ENCODE results near the gene UQCR11. TPM values are rescaled to one million over a fixed set of nuclear protein-coding genes. Genes with fewer than 3 reads are reported as not detected.
A peak's percentile ranks its signal among the peaks of the same experiment; 100 is the strongest.

UQCR11 gene
- total and polyA plus RNA-seq, 5 donors from 2014 or later, result 126 to 819 (median 574) TPM

DNA sequence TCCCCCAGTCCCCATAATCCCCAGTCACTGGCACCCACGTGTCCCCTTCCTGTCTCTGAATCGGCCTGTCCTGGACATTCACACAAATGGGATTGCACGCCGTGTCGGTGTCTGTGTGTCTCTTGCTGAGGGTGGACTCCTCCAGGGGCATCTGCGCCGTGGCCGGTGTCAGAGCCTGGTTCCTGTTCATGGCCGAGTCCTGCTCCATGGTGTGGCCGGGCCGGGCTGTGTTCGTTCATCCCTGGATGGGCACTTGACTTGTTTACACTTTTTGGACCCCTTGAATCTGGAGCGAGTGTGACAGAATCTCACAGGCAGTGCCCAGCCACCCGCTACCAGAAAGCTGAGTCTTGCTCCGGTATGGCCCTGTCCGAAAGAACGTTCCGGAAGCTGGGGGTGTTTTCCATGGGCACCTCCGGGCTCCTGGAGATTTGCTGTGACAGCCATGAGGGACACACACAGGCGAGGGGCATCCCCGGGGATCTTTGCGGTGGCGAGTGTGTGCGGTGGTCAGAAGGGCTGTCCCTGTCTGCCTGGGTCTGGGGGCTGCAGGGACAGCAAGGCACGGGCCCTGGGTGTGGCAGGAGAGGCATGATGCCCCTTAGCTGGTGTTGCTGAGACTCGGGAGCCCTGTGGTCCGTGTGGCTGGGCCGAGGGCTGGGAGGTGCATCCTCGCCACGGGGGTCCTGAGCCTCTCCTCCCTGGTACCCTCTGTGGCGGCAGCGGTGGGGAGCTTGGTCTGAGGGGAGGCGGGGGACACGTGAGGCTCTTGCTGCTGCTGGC is 30.7 kb downstream of the UQCR11 start:
- H3K4me1 Mint-ChIP-seq, result peaks cover 0 to 4% (median 1%) of the 10 kb centered on the region in 4 donors
- H3K9me3 Mint-ChIP-seq, result peaks cover 0 to 2% (median 0%) of the 10 kb centered on the region in 7 donors
- peaks cover 10% of the 10 kb centered on the region for H3K27me3 Mint-ChIP-seq
- H3K9me3 ChIP-seq (ENCODE audit: control insufficient read depth in 2 of 2, low read length in 2 of 2), result no peaks in the 10 kb centered on the region
- DNase-seq (no peak), ATAC-seq (ENCODE audit: low read depth in 2 of 2) (no peak)
- peaks cover 3% of the 10 kb centered on the region for H3K36me3 Mint-ChIP-seq
- H3K27ac ChIP-seq (ENCODE audit: insufficient read depth, low read length, poor library complexity, severe bottlenecking), result no peak overlapping the region
- H3K27ac Mint-ChIP-seq, result peak overlapping the region in 1 of 3 donors; percentile 7
- H3K36me3 ChIP-seq (ENCODE audit: control insufficient read depth, insufficient read depth, low read length), result peaks cover 3% of the 10 kb centered on the region
- no peaks in the 10 kb centered on the region for H3K27me3 ChIP-seq (ENCODE audit: control insufficient read depth, insufficient read depth, low read length)
- no peak overlapping the region for H3K4me3 ChIP-seq (ENCODE audit: low read depth, low read length)
- no peaks in the 10 kb centered on the region for H3K4me1 ChIP-seq (ENCODE audit: control insufficient read depth, insufficient read depth, low read length, poor library complexity, severe bottlenecking)
- no peak overlapping the region for H3K4me3 Mint-ChIP-seq

DNA sequence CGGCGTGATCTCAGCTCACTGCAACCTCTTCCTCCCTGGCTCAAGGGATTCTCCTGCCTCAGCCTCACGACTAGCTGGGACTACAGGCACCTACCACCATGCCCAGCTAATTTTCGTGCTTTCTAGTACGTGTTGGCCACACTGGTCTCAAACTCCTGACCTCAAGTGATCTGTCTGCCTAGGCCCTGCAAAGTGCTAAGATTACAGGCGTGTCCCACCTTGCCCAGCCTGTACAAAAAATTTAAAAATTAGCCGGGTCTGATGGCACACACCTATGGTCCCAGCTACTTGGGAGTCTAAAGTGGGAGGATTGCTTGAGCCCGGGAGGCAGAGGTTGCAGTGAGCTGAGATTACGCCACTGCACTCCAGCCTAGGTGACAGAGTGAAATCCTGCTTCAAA is 32.5 kb downstream of the UQCR11 start:
- no peak for ATAC-seq (ENCODE audit: low read depth in 2 of 2)

DNA sequence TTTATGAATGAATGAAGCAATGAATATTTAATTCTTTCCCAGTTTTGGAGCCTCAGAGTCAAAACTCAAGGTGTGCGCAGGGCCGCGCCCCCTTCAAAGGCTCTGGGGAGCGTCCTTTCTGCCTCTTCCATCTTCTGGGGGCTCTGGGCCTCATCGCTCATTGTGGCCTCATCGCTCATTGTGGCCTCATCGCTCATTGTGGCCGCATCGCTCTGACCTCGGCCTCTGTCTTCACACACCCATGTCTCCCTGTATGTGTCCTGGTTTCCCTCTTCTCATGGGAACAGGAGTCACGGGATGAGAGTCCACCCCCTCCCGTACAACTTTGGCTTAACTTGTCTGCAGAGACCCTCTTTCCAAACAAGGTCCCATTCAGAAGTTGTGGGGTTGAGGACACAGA is 33.9 kb downstream of the UQCR11 start:
- Mint-ChIP-seq H3K27me3 (peaks cover 18% of the 10 kb centered on the region), H3K4me1 (peaks cover 0 to 2% (median 1%) of the 10 kb centered on the region in 4 donors), H3K4me3 (peak overlapping the region in 2 of 4 donors; percentile 15 to 52), H3K27ac (peak overlapping the region in 1 of 3 donors; percentile 69), H3K36me3 (peaks cover 3% of the 10 kb centered on the region), H3K9me3 (peaks cover 0 to 2% (median 0%) of the 10 kb centered on the region in 7 donors)
- H3K9me3 ChIP-seq (ENCODE audit: control insufficient read depth in 2 of 2, low read length in 2 of 2), result no peaks in the 10 kb centered on the region
- H3K27ac ChIP-seq (ENCODE audit: insufficient read depth, low read length, poor library complexity, severe bottlenecking), result no peak overlapping the region
- ATAC-seq (ENCODE audit: low read depth in 2 of 2) (no peak), DNase-seq (no peak)
- no peaks in the 10 kb centered on the region for H3K36me3 ChIP-seq (ENCODE audit: control insufficient read depth, insufficient read depth, low read length)
- no peaks in the 10 kb centered on the region for H3K27me3 ChIP-seq (ENCODE audit: control insufficient read depth, insufficient read depth, low read length)
- peaks cover 9% of the 10 kb centered on the region for H3K4me1 ChIP-seq (ENCODE audit: control insufficient read depth, insufficient read depth, low read length, poor library complexity, severe bottlenecking)
- no peak overlapping the region for H3K4me3 ChIP-seq (ENCODE audit: low read depth, low read length)

More for the DNA sequence above, 32.5 kb downstream of the UQCR11 start:
- Mint-ChIP-seq H3K27ac (no peak overlapping the region), H3K4me3 (no peak overlapping the region), H3K4me1 (peaks cover 0 to 4% (median 1%) of the 10 kb centered on the region in 4 donors), H3K9me3 (peaks cover 0 to 2% (median 0%) of the 10 kb centered on the region in 7 donors), H3K27me3 (peaks cover 18% of the 10 kb centered on the region), H3K36me3 (peaks cover 3% of the 10 kb centered on the region)
- no peak for DNase-seq
- H3K27ac ChIP-seq (ENCODE audit: insufficient read depth, low read length, poor library complexity, severe bottlenecking), result no peak overlapping the region
- H3K4me3 ChIP-seq (ENCODE audit: low read depth, low read length), result no peak overlapping the region
- H3K4me1 ChIP-seq (ENCODE audit: control insufficient read depth, insufficient read depth, low read length, poor library complexity, severe bottlenecking), result peaks cover 5% of the 10 kb centered on the region
- H3K27me3 ChIP-seq (ENCODE audit: control insufficient read depth, insufficient read depth, low read length), result no peaks in the 10 kb centered on the region
- no peaks in the 10 kb centered on the region for H3K9me3 ChIP-seq (ENCODE audit: control insufficient read depth in 2 of 2, low read length in 2 of 2)
- H3K36me3 ChIP-seq (ENCODE audit: control insufficient read depth, insufficient read depth, low read length), result no peaks in the 10 kb centered on the region

DNA sequence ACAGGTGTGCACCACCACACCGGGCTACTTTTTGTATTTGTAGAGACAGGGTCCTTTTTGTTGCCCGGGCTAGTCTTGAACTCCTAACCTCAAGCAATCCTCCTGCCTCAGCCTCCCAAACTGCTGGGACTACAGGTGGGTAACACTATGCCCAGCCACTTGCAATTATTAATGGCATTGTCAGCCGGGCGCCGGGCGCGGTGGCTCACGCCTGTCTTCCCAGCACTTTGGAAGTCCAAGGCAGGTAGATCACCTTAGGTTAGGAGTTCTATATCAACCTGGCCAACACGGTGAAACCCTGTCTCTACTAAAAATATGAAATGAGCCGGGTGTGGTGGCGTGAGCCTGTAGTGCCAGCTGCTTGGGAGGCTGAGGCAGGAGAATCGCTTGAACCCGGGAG is 34.4 kb downstream of the UQCR11 start:
- peak overlapping the region in 2 of 3 donors; percentile 65 to 69 for H3K27ac Mint-ChIP-seq
- Histone ChIP-seq H3K4me1 (ENCODE audit: control insufficient read depth, insufficient read depth, low read length, poor library complexity, severe bottlenecking) (peaks cover 9% of the 10 kb centered on the region), H3K27me3 (ENCODE audit: control insufficient read depth, insufficient read depth, low read length) (no peaks in the 10 kb centered on the region), H3K27ac (ENCODE audit: insufficient read depth, low read length, poor library complexity, severe bottlenecking) (no peak overlapping the region), H3K4me3 (ENCODE audit: low read depth, low read length) (no peak overlapping the region), H3K36me3 (ENCODE audit: control insufficient read depth, insufficient read depth, low read length) (no peaks in the 10 kb centered on the region), H3K9me3 (ENCODE audit: control insufficient read depth in 2 of 2, low read length in 2 of 2) (no peaks in the 10 kb centered on the region)
- peaks cover 0 to 2% (median under 1%) of the 10 kb centered on the region in 4 donors for H3K4me1 Mint-ChIP-seq
- H3K36me3 Mint-ChIP-seq, result peaks cover 2% of the 10 kb centered on the region
- peak overlapping the region in 1 of 4 donors; percentile 76 for H3K4me3 Mint-ChIP-seq
- DNase-seq (no peak), ATAC-seq (ENCODE audit: low read depth in 2 of 2) (no peak)
- H3K27me3 Mint-ChIP-seq, result peaks cover 18% of the 10 kb centered on the region
- H3K9me3 Mint-ChIP-seq, result peaks cover 0 to 2% (median 0%) of the 10 kb centered on the region in 7 donors

DNA sequence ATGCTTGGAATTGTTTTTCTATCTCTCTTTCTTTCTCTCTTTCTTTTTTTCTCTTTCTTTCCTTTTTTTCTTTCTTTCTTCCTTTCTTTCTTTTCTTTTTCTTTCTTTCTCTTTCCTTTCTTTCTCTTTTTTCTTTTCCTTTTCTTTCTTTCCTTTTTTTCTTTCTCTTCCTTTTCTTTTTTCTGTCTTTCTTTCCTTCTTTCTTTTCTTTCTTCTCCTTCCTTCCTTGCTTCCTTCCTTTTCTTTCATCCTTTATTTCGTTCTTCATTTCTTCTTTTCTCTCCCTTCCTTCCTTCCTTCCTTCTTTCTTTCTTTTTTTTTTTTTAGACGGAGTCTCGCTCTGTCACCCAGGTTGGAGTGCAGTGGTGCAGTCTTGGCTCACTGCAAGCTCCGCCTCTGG is 35.3 kb downstream of the UQCR11 start:
- no peaks in the 10 kb centered on the region for H3K27me3 ChIP-seq (ENCODE audit: control insufficient read depth, insufficient read depth, low read length)
- Mint-ChIP-seq H3K9me3 (peaks cover 0 to 2% (median 0%) of the 10 kb centered on the region in 7 donors), H3K4me1 (peaks cover 0 to 2% (median under 1%) of the 10 kb centered on the region in 4 donors), H3K36me3 (no peaks in the 10 kb centered on the region), H3K4me3 (peak overlapping the region in 3 of 4 donors; percentile 61 to 77 (median 76)), H3K27me3 (peaks cover 18% of the 10 kb centered on the region), H3K27ac (peak overlapping the region in 2 of 3 donors; percentile 55 to 69)
- no peak for DNase-seq
- no peak for ATAC-seq (ENCODE audit: low read depth in 2 of 2)
- peaks cover 9% of the 10 kb centered on the region for H3K4me1 ChIP-seq (ENCODE audit: control insufficient read depth, insufficient read depth, low read length, poor library complexity, severe bottlenecking)
- H3K36me3 ChIP-seq (ENCODE audit: control insufficient read depth, insufficient read depth, low read length), result no peaks in the 10 kb centered on the region
- H3K27ac ChIP-seq (ENCODE audit: insufficient read depth, low read length, poor library complexity, severe bottlenecking), result no peak overlapping the region
- H3K9me3 ChIP-seq (ENCODE audit: control insufficient read depth in 2 of 2, low read length in 2 of 2), result no peaks in the 10 kb centered on the region
- H3K4me3 ChIP-seq (ENCODE audit: low read depth, low read length), result no peak overlapping the region

DNA sequence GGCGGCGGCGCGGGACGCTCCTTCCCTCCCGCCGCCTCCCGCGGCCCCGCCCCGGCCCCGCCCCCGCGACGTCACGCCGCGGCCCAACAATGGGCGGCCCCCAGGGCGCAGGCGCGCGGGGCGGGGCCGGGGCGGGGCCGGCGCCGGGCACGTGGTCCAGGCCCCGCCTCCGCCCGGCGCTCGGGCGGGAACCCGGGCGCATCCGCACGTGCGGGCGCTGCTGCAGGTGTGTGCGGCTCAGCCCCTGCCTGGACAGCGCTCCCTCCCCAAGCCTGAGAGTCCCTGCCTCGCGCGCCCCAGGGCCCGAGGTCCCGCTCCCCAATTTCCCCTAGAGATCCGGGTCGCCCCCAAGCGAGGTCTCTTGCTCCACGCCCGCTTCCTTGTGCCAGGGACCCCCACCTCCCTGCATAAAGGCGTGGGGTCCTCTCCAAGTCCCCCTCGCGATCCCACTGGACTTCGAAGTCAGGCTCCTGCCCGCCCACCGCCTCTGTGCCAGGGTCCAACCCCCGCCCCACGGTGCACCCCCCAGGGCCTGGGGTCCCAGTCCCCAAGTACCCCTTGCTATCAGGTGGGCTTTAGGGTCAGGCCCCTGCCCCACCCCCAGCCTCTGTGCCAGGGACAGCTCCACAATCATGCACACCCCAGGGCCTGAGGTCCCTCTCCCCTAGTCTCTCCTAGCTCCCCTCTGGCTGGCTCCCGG is 36.8 kb downstream of the UQCR11 start, which contains the start of gene MEX3D:
Gene MEX3D (minus strand): TSS at position 6 of the 700 bp plus-strand sequence. CDS start 267 bp downstream, outside the sequence.
- Mint-ChIP-seq H3K27me3 (peaks cover 22% of the 10 kb centered on the region), H3K9me3 (peaks cover 0 to 2% (median 0%) of the 10 kb centered on the region in 7 donors), H3K4me3 (peak within 1 kb of the TSS; percentile 38 to 61 (median 46)), H3K4me1 (peaks cover 0 to 2% (median under 1%) of the 10 kb centered on the region in 4 donors), H3K36me3 (no peaks in the 10 kb centered on the region), H3K27ac (no peak within 1 kb of the TSS)
- Histone ChIP-seq H3K27me3 (ENCODE audit: control insufficient read depth, insufficient read depth, low read length) (no peaks in the 10 kb centered on the region), H3K4me3 (ENCODE audit: low read depth, low read length) (no peak within 1 kb of the TSS), H3K9me3 (ENCODE audit: control insufficient read depth in 2 of 2, low read length in 2 of 2) (no peaks in the 10 kb centered on the region), H3K27ac (ENCODE audit: insufficient read depth, low read length, poor library complexity, severe bottlenecking) (no peak within 1 kb of the TSS), H3K4me1 (ENCODE audit: control insufficient read depth, insufficient read depth, low read length, poor library complexity, severe bottlenecking) (peaks cover 9% of the 10 kb centered on the region), H3K36me3 (ENCODE audit: control insufficient read depth, insufficient read depth, low read length) (no peaks in the 10 kb centered on the region)
- peak; percentile 85 to 89 for ATAC-seq (ENCODE audit: low read depth in 2 of 2)
- peak; percentile 73 to 81 (median 79) for DNase-seq

DNA sequence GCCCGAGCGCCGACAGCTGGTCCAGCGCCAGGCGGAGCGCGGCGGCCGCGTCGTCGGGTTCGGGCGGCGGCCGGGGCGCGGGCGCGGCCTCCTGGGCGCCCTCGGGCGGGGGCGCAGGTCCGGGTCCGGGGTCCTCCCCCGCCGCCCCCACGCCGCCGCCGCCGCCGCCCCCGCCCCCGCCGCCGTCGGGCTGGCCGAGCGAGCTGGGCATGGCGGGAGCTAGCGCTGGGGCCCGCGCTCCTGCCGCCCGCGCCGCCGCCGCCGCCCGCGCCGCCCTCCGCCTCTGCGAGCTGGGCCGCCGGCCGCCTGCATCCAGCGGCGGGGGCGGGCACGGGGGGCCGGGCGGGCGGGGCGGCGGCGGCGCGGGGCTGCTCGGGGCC is 37.4 kb downstream of the UQCR11 start:
- DNase-seq (no peak), ATAC-seq (ENCODE audit: low read depth in 2 of 2) (peak in 1 of 2 donors; percentile 10)
- Mint-ChIP-seq H3K27ac (no peak overlapping the region), H3K27me3 (peaks cover 22% of the 10 kb centered on the region), H3K4me3 (no peak overlapping the region), H3K4me1 (peaks cover 0 to 2% (median 0%) of the 10 kb centered on the region in 4 donors), H3K9me3 (peaks cover 0 to 2% (median 0%) of the 10 kb centered on the region in 7 donors), H3K36me3 (no peaks in the 10 kb centered on the region)
- H3K4me3 ChIP-seq (ENCODE audit: low read depth, low read length), result no peak overlapping the region
- no peak overlapping the region for H3K27ac ChIP-seq (ENCODE audit: insufficient read depth, low read length, poor library complexity, severe bottlenecking)
- no peaks in the 10 kb centered on the region for H3K36me3 ChIP-seq (ENCODE audit: control insufficient read depth, insufficient read depth, low read length)
- H3K4me1 ChIP-seq (ENCODE audit: control insufficient read depth, insufficient read depth, low read length, poor library complexity, severe bottlenecking), result peaks cover 9% of the 10 kb centered on the region
- H3K9me3 ChIP-seq (ENCODE audit: control insufficient read depth in 2 of 2, low read length in 2 of 2), result no peaks in the 10 kb centered on the region
- no peaks in the 10 kb centered on the region for H3K27me3 ChIP-seq (ENCODE audit: control insufficient read depth, insufficient read depth, low read length)
